ENCODE results near the gene DDX47.
A peak's percentile ranks its signal among the peaks of the same experiment; 100 is the strongest.
"Not testable (repeated sequence)": the region's sequence is repeated elsewhere in the genome, so short reads cannot be mapped to it uniquely, and the experiment has no call there.

The DDX47 gene

GRCh38 chr12:12797794-12798152, 15.4 kb upstream of the DDX47 start:
- no peak for DNase-seq (ENCODE audit: low read depth)

- no peak for DNase-seq (ENCODE audit: low read depth)
Observed at GRCh38 chr12:12798480-12798879, 14.7 kb upstream of the DDX47 start.

- DNase-seq (ENCODE audit: low read depth): no peak
Observed at GRCh38 chr12:12799163-12799920, 13.8 kb upstream of the DDX47 start.

DNA sequence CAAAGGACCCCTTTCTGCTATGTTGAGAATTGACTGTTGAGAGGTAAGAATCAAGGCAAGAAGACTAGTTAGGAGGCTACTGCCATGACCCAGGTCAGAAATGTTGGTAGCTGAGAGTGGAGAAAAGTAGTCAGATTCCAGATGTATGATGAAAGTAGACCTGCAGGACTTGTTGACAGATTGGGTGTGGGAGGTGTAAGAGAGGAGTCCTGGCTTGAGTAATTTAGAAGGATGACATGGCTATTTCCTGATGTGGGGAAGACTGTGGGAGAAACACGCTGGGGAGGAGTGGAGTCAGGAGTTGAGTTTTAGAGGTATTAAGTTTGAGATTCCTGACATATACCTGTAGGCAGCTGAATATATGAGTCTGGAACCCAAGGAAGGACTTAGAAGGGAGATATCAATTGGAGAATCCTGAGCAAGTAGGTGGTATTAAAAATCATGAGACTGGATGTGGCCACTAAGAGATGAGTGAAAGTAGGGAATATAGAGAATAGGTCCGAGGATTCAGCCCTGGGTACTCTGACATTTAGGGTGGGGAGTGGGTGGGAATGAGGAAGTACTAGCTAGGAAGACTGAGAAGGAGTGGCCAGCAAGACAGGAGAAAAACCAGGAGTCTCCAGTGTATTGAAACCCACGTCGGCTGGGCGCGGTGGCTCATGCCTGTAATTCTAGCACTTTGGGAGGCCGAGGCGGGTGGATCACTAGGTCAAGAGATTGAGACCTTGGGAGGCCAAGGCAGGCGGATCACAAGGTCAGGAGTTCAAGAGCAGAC, 12.6 kb upstream of the DDX47 start:
- DNase-seq (ENCODE audit: low read depth): no peak

GRCh38 chr12:12801656-12802055, 11.5 kb upstream of the DDX47 start:
- DNase-seq (ENCODE audit: low read depth): not testable (repeated sequence)

GRCh38 chr12:12803186-12803585, 10.0 kb upstream of the DDX47 start:
- peak; percentile 37 for DNase-seq (ENCODE audit: low read depth)

DNA sequence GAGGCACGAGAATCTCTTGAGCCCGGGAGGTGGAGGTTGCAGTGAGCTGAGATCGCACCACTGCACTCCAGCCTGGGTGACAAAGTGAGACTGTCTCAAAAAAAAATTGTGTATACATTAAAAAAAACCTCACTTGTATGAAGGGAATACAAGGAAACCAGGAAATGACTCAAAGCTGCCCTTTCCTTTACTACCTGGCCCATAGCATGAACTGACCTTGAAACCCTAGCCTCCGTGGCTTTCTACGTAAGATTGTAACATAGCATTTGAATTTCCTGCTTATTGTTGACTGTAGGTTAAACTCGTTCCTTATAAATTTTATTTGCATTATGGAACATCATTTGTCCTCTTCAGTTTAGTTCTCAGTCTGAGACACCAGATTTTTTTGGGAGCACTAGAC, 9.1 kb upstream of the DDX47 start:
- DNase-seq (ENCODE audit: low read depth): no peak

- DNase-seq (ENCODE audit: low read depth): no peak
Observed at GRCh38 chr12:12804432-12804886, 8.7 kb upstream of the DDX47 start.

GRCh38 chr12:12806784-12807516, 6.2 kb upstream of the DDX47 start:
- no peak for DNase-seq (ENCODE audit: low read depth)

- DNase-seq (ENCODE audit: low read depth): not testable (repeated sequence)
Observed at GRCh38 chr12:12807517-12807903, 5.6 kb upstream of the DDX47 start.

GRCh38 chr12:12807970-12808702, 5.0 kb upstream of the DDX47 start:
- DNase-seq (ENCODE audit: low read depth): peak; percentile 19

DNA sequence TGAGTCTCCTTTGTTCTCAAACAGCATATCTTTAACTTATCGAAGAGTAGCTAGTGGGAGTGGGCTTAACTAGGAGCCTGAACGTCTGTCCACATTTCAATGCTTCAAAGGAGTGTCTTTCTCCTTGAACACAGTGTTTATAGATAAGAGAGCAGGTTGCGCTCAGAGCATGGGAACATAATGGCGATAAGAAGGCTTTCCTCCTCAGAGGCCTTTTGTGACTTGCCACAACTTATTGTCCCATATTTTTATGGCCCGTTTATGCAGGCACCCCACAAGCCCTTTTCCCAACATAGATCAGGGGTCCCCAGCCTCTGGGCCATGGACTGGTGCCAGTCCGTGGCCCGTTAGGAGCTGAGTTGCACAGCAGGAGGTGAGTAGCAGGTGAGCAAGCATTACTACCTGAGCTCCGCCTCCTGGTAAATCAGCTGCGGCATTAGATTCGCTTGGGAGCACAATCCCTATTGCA, 2.6 kb upstream of the DDX47 start:
- DNase-seq (ENCODE audit: low read depth): no peak

- no peak for DNase-seq (ENCODE audit: low read depth)
Observed at GRCh38 chr12:12811343-12811742, 1.8 kb upstream of the DDX47 start.

DNA sequence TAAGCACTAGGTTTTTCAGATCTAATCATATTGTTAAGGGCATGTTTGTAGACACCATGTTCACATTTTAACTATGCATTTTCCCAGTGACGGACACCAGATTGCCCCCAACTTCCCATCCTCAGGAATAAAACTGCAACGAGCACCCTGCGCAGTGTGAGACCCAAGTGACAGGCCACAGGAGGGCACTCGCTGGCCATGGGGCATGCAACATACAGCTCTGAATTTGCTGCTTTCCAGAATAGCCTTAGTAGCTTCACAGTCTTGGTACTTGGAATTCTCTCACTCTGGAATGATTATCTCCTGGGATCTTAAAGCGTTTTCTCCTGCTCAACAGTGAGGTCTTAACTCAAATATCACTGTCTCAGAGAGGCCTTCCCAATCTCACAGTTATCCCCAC, 972 bp upstream of the DDX47 start:
- DNase-seq (ENCODE audit: low read depth): no peak

- no peak for DNase-seq (ENCODE audit: low read depth)
Observed at GRCh38 chr12:12812618-12813119, 477 bp upstream of the DDX47 start.

DNA sequence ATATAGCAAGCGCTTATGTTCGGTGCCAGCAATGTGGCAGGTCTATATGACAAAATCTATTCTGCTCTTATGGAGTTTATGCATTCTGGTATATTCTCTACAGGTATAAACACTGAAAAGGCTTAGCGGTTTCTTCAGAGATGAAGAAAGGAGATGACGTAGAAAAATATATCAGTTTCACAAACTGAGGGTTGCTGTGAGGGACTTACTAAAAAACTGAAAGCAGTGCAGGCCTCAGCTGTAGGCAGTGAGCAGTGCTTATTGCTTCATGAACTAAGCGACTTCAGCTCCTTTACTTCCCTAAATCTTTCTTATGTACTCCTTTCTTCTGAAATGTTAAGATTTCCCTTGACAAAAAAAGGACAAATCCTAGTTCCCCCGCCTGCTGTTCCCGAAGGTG, 4.5 kb downstream of the DDX47 start:
- DNase-seq (ENCODE audit: low read depth): no peak

GRCh38 chr12:12818701-12819100, 5.6 kb downstream of the DDX47 start:
- no peak for DNase-seq (ENCODE audit: low read depth)

GRCh38 chr12:12819221-12819620, 6.1 kb downstream of the DDX47 start:
- DNase-seq (ENCODE audit: low read depth): no peak

- no peak for DNase-seq (ENCODE audit: low read depth)
Observed at GRCh38 chr12:12819752-12820311, 6.7 kb downstream of the DDX47 start.

- not testable (repeated sequence) for DNase-seq (ENCODE audit: low read depth)
Observed at GRCh38 chr12:12820376-12820775, 7.2 kb downstream of the DDX47 start.

GRCh38 chr12:12821975-12822374, 8.8 kb downstream of the DDX47 start:
- no peak for DNase-seq (ENCODE audit: low read depth)

All from stimulated activated CD4-positive, alpha-beta T cell treated with anti-CD3 and anti-CD28 coated beads, Interleukin-2, amount 100 ng/mL, for 4 hours (primary cell).